ENCODE results near the gene OTOG.

Gene OTOG

GRCh38 chr11:17519061-17519885, 27.8 kb upstream of the OTOG start:
- DNase-seq (ENCODE audit: low read depth), result no peak

- DNase-seq (ENCODE audit: low read depth), result no peak
These were observed 25.8 kb upstream of the OTOG start for GRCh38 chr11:17521106-17521900.

GRCh38 chr11:17522655-17523054, 24.4 kb upstream of the OTOG start:
- no peak for DNase-seq (ENCODE audit: low read depth)

DNA sequence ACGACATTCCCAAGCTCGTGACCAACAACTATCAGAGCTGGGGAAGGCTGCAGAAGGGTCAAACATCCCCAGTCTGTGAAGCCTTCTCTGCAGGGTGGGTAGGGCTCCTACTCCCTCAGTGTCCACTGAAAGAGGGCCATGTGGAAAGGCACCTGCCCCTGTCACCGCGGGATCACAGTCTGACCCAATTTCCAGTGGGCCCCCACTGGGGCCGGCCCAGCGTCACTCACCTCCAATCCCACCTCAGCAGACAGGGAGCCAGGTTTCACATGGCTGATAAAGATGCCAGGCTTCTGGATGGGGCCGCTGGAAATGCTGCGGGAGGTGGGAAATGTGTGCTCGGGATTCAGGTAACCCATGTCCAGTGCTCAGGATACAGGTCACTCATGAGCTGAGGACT, 22.8 kb upstream of the OTOG start:
- no peak for DNase-seq (ENCODE audit: low read depth)

- DNase-seq (ENCODE audit: low read depth), result no peak
These were observed 21.5 kb upstream of the OTOG start for GRCh38 chr11:17525570-17525969.

- DNase-seq (ENCODE audit: low read depth), result no peak
These were observed 20.7 kb upstream of the OTOG start for GRCh38 chr11:17526326-17526725.

- no peak for DNase-seq (ENCODE audit: low read depth)
These were observed 20.0 kb upstream of the OTOG start for GRCh38 chr11:17526931-17527627.

- DNase-seq (ENCODE audit: low read depth), result no peak
These were observed 19.4 kb upstream of the OTOG start for GRCh38 chr11:17527628-17527995.

GRCh38 chr11:17528181-17528691, 18.8 kb upstream of the OTOG start:
- DNase-seq (ENCODE audit: low read depth), result peak; percentile 31

DNA sequence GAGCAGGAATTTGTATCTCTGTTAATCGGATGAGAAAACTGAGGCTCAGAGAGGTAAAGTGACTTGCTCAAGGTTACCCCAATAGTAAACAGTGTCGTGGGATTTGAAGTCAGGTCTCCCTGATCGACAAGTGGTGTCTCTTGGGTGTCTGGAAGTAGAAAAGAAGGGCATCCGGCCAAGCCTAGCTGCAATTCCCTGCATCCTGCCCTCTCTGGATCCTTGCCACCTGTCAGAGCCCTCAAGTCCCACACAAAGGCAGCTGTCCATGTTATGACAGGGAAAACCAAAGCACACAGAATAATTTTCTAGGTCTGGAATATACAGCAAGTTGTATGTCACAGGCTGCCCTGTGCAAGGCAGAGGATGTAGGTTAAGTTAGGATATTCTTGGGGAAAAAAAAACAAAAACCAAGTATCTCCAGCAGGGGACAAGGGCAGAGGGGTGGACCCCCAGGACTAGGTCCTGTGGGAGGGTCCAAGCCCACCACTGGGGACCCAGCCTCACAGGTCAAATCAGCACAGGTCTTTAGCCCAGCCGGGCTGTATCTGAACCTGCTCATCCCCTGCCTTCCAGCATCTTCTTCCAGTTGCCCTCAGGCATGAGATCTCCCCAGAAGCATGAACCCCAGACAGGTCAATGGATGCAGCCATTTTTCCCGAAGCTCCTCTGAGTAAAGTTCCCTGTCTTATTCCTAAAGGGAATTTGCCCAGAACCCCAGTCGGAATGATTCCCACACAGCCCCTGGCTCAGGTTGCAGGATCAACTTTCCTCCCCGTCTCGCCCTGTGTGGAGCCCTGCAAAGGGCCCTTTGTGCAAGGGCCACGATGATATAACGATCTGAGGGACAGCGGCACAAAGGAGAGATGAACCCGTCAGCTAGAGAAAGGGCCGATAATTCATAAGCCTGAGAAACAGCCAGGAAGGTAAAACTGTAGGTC, 17.9 kb upstream of the OTOG start:
- no peak for DNase-seq (ENCODE audit: low read depth)

GRCh38 chr11:17529844-17530185, 17.2 kb upstream of the OTOG start:
- no peak for DNase-seq (ENCODE audit: low read depth)

DNA sequence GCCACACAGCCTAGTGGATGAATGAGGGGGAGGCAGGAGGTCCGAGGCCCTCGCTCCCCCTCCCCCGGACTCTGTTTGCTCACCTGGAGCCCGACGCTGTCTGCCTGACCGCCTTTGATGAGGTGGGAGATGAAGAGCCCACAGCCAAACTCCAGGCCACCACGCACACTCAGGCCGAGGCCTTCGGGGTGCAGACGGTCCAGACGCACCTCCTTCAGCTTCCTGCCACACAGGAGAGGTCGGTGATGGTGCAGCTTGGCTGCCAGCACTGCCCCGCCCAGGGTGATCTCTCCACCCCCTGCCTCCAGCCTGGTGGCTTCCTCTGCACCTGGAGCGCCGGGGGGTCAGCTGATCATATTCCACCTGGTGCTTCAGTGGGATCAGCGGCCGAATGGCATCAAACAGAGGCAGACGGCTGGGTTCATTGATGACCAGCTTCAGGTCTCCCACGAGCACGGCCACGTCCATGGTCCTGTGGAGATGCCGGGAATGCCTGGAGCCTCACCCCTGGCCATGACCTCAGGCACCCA, 15.9 kb upstream of the OTOG start:
- no peak for DNase-seq (ENCODE audit: low read depth)

GRCh38 chr11:17531636-17532113, 15.4 kb upstream of the OTOG start:
- DNase-seq (ENCODE audit: low read depth), result no peak

GRCh38 chr11:17532784-17533183, 14.3 kb upstream of the OTOG start:
- DNase-seq (ENCODE audit: low read depth), result no peak

GRCh38 chr11:17533341-17533740, 13.7 kb upstream of the OTOG start:
- no peak for DNase-seq (ENCODE audit: low read depth)

DNA sequence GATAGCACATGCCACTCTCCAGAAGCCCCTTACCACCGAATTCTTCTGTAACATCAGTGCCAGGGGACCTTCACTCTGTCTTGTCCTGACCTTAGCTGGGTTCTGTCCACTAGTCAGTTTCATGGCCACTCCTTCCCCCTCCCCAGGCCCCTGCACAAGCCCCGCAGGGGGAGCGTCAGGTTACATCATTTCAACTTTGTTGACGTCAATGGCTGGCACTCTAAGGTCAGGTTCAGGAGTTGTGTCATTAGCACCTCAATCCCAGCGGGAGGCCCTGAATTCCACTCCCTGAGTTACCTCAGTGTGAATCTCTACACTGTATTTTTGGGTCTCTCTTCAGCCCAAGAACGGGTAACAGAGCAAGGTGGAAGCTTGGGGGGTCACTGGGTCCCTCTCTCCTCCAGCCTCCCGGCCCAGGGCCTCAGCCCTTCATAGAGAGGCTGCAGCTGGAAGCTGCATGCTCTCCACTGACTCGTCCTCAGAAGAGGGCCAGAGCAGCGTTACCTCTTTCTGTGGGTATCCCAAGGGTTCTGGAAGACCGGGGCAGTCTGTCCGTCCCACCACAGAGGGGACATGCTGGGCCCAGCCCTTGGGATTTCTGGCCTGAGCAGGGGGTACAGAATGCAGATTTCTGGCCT, 13.2 kb upstream of the OTOG start:
- no peak for DNase-seq (ENCODE audit: low read depth)

DNA sequence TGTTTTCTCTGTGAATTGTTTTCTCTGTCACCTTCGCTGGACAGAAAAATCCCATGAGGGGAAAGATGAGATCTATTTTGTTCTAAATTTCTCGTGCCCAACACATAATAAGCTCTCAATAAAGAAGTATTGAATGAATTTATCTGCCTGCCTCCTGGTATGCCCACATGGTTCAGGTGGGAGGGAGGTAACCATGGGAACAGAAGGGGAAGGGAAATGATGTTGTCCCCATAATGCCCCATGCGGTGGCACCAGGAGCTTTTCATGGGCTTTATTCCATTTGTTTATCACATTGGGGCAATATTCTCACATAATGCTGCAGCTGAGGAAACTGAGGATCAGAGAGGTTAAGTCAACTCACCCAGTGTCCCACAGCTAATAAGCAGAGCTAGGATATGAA, 11.6 kb upstream of the OTOG start:
- DNase-seq (ENCODE audit: low read depth), result no peak

DNA sequence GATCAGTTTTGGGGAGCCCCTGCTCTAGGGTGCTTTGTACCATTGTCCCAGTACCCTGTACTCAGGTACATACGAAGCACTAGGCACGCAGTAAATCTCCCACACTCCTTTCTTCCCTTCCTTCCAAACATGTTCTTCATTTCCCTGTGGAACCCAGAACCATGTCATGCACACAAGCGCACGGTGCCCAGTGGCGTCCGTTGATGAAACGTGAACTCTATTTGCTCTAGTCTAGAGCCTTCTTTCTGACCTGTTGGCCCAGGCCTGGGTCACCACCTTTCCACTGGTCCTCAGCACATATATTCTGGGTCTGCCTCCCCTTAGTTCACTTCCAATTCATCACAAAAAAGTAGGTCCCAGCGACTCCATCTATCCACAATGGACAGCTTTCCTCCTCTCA, 9.8 kb upstream of the OTOG start:
- no peak for DNase-seq (ENCODE audit: low read depth)

- no peak for DNase-seq (ENCODE audit: low read depth)
These were observed 9.0 kb upstream of the OTOG start for GRCh38 chr11:17538054-17538453.

- DNase-seq (ENCODE audit: low read depth), result no peak
These were observed 8.3 kb upstream of the OTOG start for GRCh38 chr11:17538731-17539130.

DNA sequence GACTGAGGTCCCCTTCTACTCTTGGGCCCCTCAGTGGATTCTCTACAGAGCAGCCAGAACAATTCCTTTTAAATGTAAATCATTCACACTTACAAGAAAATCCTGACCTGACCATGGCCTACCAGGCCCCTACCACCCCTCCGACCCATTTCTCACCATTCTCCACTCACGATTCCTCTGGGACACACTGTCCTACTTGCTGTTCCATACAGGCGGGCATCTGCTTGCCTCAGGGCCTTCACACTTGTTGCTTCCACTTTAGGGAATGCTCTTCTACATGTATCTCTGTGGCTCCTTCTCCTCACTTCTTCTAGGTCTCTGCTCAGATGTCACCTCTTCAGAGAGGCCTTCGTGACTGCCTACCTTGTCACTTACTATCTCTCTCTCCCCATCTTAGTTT, 6.3 kb upstream of the OTOG start:
- DNase-seq (ENCODE audit: low read depth), result no peak

All from stimulated activated CD8-positive, alpha-beta memory T cell treated with anti-CD3 and anti-CD28 coated beads, Interleukin-4, amount 100 ng/mL, for 24 hours (primary cell).